Ramos (cell line): ENCODE measurements around the gene COL23A1.
"Not testable (repeated sequence)": the region's sequence is repeated elsewhere in the genome, so short reads cannot be mapped to it uniquely, and the experiment has no call there.

Source experiments
- in situ Hi-C: fragments of 300-500 bp; cut with MboI; formaldehyde crosslinking; loops from one replicate; pipeline ENCODE4 v1.14.3; 2022; ENCODE audit warnings: low sequenced_read_pairs; ENCODE audit not compliant: unreplicated experiment

The COL23A1 gene

DNA sequence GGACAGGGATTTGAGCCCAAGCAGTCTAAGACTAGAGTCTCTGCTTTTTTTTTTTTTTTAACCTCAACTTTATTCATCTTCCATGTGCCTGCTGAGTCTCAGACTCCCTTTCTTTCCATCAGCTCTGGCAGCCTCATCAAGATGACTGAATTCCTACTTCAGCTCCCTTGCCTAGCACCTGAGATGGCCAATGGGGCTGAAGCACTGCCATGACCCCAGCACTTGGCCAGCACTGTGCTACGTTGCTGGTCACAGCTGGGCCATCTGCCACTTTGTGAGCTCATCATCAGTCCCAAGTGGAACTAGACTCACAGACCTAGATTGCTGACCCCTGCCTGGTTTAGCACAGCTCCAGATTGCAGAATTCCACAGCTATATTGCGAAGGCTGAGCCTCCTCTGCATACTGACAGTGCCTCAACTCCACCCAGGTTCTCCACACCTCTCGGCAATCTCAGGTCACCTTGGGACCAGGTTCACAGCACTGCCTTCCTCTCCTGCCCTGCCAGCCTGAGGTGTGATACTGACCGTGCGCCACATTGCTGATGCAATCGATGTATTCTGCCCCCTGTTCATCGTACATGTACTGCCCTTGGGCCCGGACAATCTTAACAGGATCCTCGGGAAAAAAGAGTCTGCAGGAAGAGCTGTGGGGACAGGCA, 359.2 kb downstream of the COL23A1 start:
- in situ Hi-C loops: no loop called here

DNA sequence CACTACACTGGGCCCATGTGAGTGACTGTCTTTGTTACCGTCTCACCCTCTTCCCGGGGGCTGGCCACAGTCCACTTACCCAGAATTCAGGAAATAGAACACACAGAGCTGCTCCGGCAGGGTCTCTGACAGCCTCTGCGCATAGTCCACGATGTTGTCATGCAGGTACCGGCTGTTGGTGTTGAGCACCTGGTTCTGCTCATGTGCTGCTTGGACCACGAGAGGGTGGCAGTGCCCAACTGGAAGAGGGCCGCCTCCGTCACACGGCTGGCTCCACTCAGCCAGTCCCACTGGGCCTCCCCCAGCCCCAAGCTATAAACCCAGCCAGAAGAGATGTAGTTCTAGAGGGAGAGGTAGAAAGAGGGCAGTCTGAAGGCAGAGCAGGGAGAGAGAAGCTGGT, 360.3 kb downstream of the COL23A1 start:
- in situ Hi-C loops: no loop called here

DNA sequence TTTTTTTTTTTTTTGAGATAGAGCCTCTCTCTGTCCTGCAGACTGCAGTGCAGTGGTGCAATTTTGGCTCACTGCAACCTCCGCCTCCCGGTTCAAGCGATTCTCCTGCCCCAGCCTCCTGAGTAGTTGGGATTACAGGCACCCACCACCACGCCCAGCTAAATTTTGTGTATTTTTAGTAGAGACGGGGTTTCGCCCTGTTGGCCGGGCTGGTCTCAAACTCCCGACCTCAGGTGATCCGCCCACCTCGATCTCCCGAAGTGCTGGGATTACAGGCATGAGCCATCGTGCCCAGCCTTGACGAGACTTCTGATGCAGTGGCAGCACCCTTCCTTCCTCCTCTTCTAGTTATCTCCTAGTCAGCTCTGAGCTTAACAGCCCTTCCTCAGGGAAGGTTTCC, 361.1 kb downstream of the COL23A1 start:
- in situ Hi-C loops: not testable (repeated sequence)

GRCh38 chr5:178228609-178229008, 361.6 kb downstream of the COL23A1 start:
- in situ Hi-C loops: no loop called here

DNA sequence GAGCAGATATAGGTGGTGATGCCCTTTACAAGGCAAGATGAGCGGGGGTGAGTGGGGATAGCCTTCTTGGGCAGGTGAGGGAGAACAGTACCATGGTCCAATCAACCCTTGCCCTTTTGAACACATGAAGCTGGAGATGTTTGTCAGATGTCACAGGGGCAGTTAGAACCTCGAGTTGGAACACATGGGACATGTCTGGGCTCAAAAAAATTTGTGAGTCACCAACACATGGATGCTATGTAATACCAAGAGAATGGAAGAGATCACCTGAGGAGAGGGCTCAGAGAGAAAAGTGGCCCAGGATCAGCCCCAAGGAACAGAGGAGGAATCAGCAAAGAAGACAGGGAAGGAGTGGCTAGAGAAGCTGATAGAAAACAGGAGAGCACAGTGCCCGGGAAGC, 362.3 kb downstream of the COL23A1 start:
- in situ Hi-C loops: no loop called here

DNA sequence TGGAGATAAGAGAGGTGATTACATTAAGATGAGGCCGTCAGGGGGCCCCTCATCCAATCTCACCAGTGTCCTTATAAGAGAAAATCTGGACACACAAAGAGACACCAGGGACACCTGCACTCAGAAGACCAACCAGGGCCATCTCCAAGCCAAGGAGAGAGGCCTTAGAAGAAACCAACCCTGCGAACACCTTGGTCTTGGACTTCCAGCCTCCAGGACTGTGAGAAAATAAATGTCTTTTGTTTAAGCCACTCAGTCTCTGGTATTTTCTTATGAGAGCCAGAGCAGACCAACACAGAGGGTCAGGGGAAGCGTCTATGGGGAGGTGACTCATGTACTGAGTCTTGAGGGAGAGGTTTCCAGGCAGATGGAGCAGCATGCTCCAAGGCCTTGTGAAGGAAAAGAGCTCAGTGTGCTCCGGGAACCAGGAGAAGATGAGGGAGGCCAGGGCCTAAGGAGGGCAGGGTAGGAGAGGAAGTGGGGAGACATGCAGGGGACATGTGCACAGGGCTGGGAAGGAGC, 363.0 kb downstream of the COL23A1 start:
- in situ Hi-C loops: no loop called here

DNA sequence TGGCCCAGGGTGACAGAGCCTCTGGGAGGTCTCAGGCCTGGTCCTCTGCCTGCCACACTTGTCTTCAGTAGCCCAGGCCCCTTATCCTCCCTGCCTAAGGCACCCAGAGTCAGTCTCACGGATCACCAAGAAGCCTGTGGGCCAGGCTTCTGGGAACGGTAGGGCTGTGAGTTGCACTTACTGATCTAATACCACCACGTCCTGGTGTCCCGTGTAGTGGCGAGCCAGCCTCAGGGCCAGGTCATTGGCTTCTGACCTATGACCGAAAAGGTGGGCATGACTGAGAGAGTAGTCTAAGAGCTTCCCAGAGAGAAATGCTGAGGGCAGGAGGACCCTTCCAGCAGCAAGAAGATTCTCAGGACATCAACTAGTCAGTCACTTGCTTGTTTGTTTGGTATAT, 365.0 kb downstream of the COL23A1 start:
- in situ Hi-C loops: no loop called here

GRCh38 chr5:178224403-178224802, 365.8 kb downstream of the COL23A1 start:
- in situ Hi-C loops: no loop called here

DNA sequence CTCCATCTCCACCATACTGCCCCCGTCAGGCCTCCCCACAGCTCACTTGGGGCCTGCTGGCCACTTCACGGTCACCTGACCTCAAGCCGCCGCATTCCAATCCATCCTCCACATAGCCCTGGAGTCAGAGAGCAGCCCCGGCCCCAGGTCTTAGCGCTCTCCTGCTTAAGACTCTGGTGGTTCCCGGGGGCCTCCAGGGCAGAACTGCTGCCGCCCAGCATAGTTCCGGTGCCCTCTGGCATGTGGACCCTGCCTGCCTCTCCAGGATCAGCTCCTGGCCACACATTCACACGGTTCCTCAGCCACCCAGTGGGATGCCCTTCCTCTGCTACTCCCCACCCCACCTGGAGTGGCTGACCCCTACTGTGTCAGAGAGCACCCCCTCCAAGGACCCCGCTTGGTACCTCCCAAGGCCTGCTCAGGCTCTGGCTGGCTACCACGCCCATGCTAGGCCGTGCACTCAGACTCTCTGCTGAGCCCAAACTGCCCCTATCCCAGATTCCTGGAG, 366.3 kb downstream of the COL23A1 start:
- in situ Hi-C loops: no loop called here

DNA sequence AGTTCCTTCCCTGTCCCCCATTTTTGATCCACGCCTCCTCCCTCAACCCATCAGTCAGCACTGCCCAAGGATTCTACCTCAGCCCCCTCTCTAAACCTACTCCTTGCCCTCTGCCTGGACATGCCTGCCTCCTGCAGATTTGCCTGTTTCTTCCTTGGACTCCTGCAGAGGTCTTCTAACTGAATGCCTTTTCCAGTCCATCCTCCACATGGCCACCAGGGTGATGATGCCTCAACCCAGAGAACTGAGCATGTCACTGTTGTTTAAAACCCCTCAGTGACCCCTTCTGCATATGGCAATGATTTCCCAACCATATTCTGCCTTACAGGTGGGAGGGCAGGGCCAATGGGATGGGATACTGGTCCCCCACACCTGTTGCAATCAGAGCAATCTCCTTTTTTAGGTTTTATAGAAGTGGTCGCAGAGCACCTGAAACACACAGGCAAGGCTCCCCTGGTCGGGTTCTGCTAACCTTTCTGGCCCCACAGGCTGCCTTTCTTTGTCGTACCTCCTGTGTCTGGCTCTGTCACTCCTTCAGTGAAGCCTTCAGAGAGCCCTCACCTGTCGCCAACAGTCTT, 366.9 kb downstream of the COL23A1 start:
- in situ Hi-C loops: no loop called here

- in situ Hi-C loops: no loop called here
These were observed 367.9 kb downstream of the COL23A1 start for GRCh38 chr5:178222292-178222691.

DNA sequence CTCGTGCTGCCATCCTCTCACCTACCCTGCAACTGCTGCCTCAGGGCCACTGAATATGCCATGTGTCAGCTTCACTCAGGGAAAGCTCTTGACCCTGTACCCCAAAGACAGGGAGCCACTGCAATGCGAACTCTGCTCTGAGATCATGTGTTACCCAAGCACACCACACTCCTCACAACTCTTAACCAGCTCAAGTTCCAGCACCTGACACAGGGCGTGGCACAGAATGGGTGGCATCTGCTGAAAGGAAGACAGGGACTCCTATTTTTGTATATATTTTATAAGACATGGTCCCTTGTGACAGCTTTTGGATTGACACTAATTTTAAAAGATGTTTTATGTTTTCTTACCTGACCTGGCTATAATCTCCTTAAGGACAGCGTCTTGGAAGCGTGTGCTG, 368.3 kb downstream of the COL23A1 start:
- in situ Hi-C loops: no loop called here

- in situ Hi-C loops: no loop called here
These were observed 368.9 kb downstream of the COL23A1 start for GRCh38 chr5:178221282-178221681.

DNA sequence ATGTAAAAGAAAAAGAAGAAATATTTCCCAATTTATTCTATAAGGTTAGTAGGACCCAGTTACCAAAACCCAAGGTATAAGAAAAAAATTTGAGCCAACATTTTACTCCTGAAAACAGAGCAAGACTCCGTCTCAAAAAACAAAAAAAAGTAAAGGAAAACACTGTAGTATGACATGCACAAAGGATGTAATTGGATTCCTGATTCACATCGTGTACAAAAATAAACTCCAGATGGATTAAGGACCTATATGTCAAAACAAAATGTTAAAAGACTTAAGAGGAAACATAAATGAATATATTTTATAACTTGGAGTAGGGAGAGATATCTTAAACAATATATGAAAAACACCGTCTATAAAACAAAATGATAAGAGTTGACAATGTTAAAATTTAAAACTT, 371.4 kb downstream of the COL23A1 start:
- in situ Hi-C loops: no loop called here

DNA sequence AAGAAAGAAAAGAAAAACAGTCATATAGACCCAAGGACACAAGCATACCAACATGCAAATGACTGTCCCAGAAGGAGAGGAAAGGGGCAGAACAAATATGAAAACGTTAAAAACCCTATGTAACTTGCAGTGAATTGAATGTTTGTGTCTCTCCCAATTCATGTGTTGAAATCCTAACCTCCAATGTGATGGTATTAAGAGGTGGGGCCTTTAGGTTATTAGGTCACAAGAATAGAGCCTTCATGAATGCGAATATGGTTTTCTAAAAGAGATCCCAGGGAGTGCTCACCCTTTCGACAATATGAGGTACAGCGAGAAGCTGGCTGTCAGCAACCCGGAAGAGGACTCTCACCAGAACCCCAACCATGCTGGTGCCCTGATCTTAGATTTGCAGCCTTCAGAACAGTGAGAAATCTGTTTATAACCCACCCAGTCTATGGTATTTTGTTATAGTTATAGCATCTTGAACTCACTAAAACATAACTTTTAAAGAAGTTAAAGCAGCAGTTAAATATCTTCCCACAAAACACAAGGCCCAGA, 371.9 kb downstream of the COL23A1 start:
- in situ Hi-C loops: no loop called here

DNA sequence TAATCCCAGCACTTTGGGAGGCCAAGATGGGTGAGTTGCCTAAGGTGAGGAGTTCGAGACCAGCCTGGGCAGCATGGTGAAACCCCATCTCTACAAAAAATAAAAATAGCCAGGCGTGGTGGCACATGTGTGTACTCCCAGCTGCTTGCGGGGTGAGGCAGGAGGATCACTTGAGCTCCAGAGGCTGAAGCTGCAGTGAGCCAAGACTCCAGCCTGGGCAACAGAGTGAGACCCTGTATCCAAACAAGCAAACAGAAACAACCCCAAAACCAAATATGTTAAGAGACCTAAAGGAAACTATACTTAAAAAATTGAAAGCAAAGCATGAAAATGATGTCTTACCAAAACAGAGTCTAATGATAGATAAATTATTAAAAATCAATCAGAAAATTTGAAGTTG, 373.4 kb downstream of the COL23A1 start:
- in situ Hi-C loops: no loop called here

DNA sequence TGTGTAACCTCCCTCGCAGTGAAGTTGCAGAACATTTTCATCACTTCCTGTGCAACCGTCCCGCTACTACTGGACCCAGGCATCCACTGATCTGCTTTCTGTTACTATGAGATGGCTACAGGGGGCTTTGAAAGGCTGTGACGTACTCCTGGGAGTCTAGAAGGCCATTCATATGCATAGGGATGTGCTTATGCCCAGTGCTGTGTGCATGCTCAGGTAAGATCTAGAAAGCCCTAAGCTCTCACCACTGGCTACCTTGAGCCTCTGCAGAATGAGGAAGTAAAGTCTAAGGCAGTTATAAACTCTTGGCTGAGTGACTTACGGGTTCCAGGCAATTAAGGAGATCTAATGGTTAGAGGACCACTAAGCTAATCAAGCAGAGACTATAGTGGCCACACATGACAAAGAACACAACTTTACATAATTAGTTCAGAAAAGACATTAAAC, 374.1 kb downstream of the COL23A1 start:
- in situ Hi-C loops: no loop called here

DNA sequence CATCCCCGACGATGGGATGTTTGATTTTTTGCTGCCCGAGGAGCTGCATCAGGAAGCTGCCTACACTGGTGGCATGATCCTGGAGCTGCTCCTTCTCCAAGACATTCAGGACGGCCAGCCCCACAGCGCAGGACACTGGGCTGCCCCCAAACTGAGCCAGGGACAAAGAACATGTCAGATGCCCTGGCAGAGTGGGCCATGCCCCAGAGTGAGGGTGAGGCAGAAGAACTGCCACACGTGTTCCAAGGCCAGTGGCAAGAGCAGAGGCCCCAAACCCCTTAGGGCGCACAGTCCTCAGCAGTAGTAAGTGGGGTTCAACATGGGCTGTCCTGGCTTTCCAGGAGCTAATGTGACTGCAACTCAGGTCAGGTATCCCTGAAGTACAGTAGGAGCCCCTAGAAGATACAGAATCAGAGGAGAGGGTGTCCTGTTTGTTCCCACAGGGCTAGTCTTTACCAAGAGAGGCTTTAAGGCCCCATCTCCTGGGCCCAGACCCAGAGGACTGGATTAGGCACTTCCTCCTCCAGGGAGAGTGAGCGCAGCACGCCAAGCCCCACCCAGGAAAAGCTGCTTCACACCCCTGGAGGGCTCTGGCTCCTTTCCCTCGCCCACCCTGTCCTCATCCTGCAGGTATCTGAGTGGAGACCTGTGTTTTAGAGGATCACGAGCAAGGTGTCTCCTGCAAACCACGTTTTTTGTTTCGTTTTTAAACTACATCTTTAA, 374.8 kb downstream of the COL23A1 start:
- in situ Hi-C loops: no loop called here

DNA sequence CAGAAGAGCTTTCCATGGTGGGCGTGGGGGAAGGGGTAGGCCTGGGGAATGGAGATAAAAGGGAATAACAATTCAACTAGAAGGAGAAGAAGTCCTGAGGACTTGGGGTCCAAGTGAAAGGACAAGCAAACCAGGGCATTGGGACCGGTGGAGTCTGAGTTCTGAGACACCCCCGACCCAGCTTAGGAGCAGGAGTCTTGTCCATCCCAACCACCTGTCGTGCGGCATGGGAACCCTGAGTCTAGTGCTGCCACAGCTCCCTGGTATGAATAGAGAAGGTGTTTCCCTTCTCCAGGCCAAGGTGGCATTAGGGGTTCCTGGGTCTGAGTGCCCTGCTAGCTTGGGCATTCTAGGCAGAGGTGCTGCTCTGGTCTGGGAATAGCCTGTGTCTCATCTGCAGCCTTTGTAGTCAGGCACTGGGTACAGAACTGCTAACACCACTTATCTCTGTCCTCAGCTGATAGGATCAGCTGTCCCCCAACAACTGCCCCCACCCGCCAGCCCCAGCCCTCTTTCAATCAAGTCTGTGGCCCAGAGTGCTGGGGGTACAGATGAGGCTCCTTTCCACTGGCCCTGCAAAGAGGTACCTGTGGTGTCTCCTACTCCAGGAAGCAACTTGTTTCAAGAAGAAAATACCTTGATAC, 375.9 kb downstream of the COL23A1 start:
- in situ Hi-C loops: no loop called here

- in situ Hi-C loops: no loop called here
These were observed 376.4 kb downstream of the COL23A1 start for GRCh38 chr5:178213748-178214151.
